GM12872 (cell line): Measurements from ENCODE around the gene AHCYL2.

Experiments used
- CTCF ChIP-seq: IDR thresholded peaks from 3 replicates; pipeline ENCODE4 v1.5.1; 2011; ENCODE audit warnings: low read depth, mild to moderate bottlenecking, low read length, moderate library complexity; ENCODE audit not compliant: insufficient read depth

Gene AHCYL2

GRCh38 chr7:129386506-129386905 is 161.7 kb downstream of the AHCYL2 start:
- TF ChIP-seq CTCF, result no peak

- TF ChIP-seq CTCF, result no peak
Observed at GRCh38 chr7:129387537-129387936, 162.7 kb downstream of the AHCYL2 start.

GRCh38 chr7:129388333-129389098 is 163.7 kb downstream of the AHCYL2 start:
- no peak for TF ChIP-seq CTCF

GRCh38 chr7:129389829-129390228 is 165.0 kb downstream of the AHCYL2 start:
- no peak for TF ChIP-seq CTCF

GRCh38 chr7:129390314-129390713 is 165.5 kb downstream of the AHCYL2 start:
- no peak for TF ChIP-seq CTCF

- TF ChIP-seq CTCF, result no peak
Observed at GRCh38 chr7:129391546-129392171, 166.8 kb downstream of the AHCYL2 start.

GRCh38 chr7:129393255-129393654 is 168.4 kb downstream of the AHCYL2 start:
- no peak for TF ChIP-seq CTCF
